ENCODE results near the gene HACD4. TPM values are rescaled to one million over a fixed set of nuclear protein-coding genes. Genes with fewer than 3 reads are reported as not detected.

The HACD4 gene, protein sequence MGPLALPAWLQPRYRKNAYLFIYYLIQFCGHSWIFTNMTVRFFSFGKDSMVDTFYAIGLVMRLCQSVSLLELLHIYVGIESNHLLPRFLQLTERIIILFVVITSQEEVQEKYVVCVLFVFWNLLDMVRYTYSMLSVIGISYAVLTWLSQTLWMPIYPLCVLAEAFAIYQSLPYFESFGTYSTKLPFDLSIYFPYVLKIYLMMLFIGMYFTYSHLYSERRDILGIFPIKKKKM
- 1 to 10 TPM; 1.6 to 2.1 TPM for total RNA-seq
- long read RNA-seq, donor 1, partial matches to known transcripts, result 0 of 1 reads
- long read RNA-seq, donor 1, other reads (novel, unspliced or antisense), result 1 of 1 reads
- long read RNA-seq, donor 2, result 0 reads

DNA sequence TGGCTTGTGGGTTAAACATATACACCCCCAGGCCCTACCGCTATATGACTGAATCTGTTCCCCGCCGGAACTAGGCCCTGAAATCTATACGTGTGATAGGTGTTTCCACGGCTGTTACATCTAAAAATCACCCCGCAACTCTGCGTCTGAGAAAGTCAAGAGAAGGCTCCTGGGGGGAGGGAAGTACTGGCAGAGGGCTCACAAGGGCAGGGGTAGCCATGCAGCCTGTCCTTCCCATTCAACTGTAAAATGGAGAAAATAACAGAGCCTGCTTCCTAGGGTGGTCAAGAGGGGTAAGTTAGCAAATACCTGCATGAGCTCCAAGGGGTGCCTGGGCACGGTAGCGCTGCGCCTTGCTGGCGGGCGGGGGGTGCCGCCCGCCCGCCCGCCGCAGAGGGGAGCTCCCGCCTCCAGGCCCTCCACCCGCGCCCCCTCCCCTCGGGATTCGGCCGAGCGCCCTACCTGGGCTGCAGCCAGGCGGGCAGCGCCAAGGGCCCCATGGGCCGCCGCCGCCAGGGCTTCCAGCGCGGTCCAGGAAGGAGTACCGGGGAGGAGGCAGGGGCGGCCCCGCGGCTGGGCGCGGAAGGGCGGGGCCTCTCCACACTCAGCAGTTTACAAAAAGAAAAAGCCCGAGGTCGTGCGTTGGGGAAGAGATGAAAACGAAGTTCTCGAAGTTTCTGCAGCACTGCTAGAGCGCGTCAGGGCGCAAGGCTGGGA is at the start of gene HACD4:
Gene HACD4, minus strand, starts transcription at position 550 of the 717 bp plus-strand sequence. Its CDS starts 50 bp downstream, at position 500.
- DNase-seq (ENCODE audit: low spot score), result peak; percentile 87
- intact Hi-C loops (cut with DNase I), result loop anchor here in 1 of 2 donors (10.0 kb wide), 1 partner anchor 1396 kb away; no protein-coding TSS in a partner anchor

DNA sequence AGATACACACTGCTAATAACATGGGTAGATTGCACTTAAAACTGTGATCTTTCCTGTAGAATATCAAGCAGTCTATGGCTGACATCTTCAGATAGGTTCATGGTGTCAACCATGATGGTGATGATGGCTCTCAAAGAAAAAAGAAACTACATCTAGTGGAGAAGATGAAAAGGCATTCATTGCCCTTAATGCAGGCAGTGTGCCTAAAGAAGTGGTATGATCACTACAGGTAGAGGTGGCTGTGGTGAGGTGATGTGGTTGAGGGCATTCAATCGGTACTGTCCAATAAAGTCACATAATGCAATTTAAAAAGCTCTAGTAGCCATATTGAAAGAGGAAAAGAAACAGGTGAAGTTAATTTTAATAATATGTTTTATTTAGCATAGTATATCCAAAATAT is 49.4 kb upstream of the HACD4 start:
- intact Hi-C loops (cut with DNase I), result no loop called here
- no peak for DNase-seq (ENCODE audit: low spot score)

DNA sequence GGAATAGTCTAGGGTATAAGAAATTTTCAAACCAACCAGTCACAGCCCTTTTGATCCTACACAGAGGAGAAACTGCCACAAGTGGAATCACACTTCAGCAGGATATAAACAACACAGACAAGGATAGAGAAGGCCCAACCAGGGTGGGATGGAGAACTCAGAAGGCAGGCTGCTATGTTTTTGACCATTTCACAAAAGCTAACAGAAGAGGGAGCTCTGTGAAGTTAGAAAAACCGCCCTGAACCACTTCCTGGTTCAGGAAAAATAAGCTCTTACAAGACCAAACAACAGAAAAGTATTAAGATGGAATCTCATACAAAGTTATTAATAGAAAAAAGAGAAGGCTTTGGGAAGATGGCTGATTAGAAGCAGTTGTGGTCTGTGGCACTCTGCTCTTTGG is 47.3 kb upstream of the HACD4 start:
- no peak for DNase-seq (ENCODE audit: low spot score)
- intact Hi-C loops (cut with DNase I), result no loop called here

- intact Hi-C loops (cut with DNase I), result no loop called here
- DNase-seq (ENCODE audit: low spot score), result no peak
Measured at GRCh38 chr9:21077781-21078180, 46.3 kb upstream of the HACD4 start, which contains the start of gene IFNB1. TSS of gene IFNB1 (minus strand) at chr9:21077942. CDS start at chr9:21077869, 73 bp downstream.

DNA sequence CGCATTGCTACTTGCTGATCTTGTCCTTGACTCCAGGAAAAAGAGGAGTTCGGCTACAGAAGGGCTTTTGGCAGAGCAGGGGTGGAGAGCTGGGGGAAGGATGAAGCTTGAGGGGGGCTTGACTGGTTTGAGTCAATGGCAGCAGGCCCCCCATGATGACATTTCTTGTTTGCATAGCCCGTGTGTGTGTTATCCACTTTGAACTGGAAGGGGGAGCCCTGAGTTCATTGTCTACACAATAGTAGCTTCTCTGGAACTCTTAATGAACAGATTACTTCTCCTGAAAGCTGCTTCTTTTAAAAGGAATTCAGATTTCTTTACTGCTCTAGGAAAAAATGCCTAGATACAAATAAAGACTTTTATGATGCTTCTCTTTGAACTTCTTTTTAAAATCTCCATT is 44.0 kb upstream of the HACD4 start:
- intact Hi-C loops (cut with DNase I), result no loop called here
- DNase-seq (ENCODE audit: low spot score), result no peak

GRCh38 chr9:21070906-21071305 is 39.5 kb upstream of the HACD4 start:
- DNase-seq (ENCODE audit: low spot score), result no peak
- intact Hi-C loops (cut with DNase I), result no loop called here

- intact Hi-C loops (cut with DNase I), result no loop called here
- peak; percentile 70 for DNase-seq (ENCODE audit: low spot score)
Measured at GRCh38 chr9:21070171-21070571, 38.7 kb upstream of the HACD4 start.

GRCh38 chr9:21060919-21061561 is 29.6 kb upstream of the HACD4 start:
- no peak for DNase-seq (ENCODE audit: low spot score)
- intact Hi-C loops (cut with DNase I), result no loop called here

DNA sequence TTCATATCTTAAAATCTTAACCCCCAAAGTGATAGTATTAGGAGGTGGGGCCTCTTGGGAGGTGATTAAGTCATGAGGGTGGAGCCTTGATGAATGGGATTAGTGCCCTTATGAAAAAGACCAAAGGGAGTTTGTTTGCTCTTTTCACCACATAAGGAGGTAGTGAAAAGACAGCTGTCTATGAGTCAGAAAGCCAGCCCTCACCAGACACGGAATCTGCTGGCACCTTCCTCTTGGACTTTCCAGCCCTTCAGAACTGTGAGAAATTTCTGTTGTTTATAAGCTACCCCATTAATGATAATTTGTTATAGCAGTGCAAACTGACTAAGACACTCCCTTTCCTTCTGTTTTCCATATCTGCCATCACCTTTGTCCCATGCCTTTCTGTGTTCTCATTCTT is 25.5 kb upstream of the HACD4 start:
- intact Hi-C loops (cut with DNase I), result no loop called here

DNA sequence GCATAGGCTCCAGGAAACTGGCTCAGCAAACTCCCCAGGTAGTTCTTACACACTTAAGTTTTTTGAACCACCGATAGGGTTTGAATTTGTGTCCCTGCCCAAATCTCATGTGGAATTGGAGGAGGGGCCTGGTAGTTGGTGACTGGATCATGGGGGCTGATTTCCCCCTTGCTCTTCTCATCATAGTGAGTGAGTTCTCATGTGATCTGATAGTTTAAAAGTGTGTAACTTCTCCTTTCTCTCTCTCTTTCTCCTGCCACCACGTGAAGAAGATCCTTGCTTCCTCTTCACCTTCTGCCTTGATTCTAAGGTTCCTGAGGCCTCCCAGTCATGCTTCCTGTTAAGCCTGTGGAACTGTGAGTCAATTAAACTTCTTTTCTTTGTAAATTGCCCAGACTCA is 22.4 kb upstream of the HACD4 start:
- DNase-seq (ENCODE audit: low spot score), result no peak
- intact Hi-C loops (cut with DNase I), result no loop called here

More for the DNA sequence above, 25.5 kb upstream of the HACD4 start:
- DNase-seq (ENCODE audit: low spot score), result no peak

DNA sequence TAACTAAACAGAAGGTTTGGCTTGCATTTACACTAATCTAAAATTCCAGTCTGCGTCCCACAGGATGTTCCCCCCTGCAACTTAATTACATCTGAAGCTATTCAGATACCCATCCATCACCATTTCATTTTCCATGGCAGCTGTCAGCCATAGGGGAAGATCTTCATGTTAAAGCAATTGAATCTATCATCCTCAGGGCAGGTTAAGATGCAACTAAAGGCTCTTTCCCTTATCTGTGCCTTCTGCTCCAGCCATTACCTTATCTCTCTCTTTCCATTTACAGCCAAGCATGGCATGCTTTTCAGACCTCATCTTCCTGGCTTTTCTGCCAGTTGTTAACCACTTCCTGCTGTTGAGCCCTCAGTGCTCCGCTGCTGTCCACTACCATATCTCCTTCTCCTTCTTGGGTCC is 15.8 kb upstream of the HACD4 start:
- no peak for DNase-seq (ENCODE audit: low spot score)
- intact Hi-C loops (cut with DNase I), result no loop called here

GRCh38 chr9:21043841-21044240 is 12.4 kb upstream of the HACD4 start:
- intact Hi-C loops (cut with DNase I), result no loop called here

DNA sequence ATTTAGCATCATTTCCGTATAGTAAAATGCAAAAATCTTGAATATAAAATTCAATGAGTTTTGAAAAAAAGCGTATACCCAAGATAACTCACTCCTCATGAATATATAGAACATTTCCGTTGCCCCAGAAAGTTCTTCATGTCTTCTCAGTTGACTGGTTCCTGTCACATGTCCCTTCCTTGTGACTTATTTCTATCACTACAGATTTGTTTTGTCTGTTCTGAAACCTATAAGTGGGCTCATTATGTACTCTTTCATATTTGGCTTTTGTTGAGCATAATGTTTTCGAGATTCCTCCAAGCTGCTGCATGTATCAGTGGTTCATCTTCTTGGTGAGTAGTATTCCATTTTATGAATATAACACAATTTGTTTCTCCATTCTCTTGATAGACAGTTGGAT is 11.0 kb upstream of the HACD4 start:
- no peak for DNase-seq (ENCODE audit: low spot score)
- intact Hi-C loops (cut with DNase I), result no loop called here

More at GRCh38 chr9:21043841-21044240, 12.4 kb upstream of the HACD4 start:
- DNase-seq (ENCODE audit: low spot score), result no peak

GRCh38 chr9:21039302-21039701 is 7.9 kb upstream of the HACD4 start:
- intact Hi-C loops (cut with DNase I), result loop anchor here in 1 of 2 donors (10.0 kb wide), 1 partner anchor 1405 kb away; no protein-coding TSS in a partner anchor
- no peak for DNase-seq (ENCODE audit: low spot score)

DNA sequence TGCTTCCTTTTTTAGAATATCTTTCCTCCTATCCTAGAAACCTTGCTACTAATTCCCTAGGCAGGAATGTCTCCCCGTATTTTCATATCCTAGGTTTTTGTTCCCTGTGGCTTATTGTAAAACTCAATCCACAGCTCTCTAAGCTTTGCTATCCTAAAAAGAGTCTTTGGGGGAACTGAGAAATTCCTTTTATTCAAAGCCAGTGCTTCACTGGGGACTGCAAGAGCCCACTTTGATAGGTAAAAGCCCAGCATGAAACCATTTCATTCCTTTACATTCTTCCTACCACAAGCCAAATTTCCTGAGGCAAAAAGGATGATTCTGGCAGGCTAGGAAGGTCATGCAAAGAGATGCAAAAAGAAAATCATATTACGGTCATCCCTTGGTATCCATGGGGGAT is 5.8 kb upstream of the HACD4 start:
- no peak for DNase-seq (ENCODE audit: low spot score)
- intact Hi-C loops (cut with DNase I), result loop anchor here in 1 of 2 donors (1.0 to 10.0 kb wide), 2 partner anchors 29 to 1402 kb away; no protein-coding TSS in a partner anchor

DNA sequence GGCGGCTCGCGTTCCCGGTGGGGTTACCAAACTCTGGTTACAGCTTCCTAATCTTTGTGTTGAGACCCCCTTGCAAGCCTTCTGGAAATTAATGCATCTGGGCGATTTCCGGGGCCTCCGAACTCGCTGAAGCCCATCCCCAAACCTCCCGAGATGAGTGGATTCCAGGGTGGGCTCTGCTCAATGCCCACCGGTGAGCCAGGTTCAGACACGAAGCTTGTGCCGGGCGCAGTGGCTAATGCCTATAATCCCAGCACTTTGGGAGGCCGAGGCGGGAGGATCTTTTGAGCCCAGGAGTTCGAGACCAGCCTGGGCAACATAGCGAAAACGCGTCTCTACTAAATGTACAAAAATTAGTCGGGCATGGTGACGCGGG is 356 bp upstream of the HACD4 start:
- peak; percentile 79 for DNase-seq (ENCODE audit: low spot score)
- intact Hi-C loops (cut with DNase I), result loop anchor here in 1 of 2 donors (10.0 kb wide), 1 partner anchor 1397 kb away; no protein-coding TSS in a partner anchor

DNA sequence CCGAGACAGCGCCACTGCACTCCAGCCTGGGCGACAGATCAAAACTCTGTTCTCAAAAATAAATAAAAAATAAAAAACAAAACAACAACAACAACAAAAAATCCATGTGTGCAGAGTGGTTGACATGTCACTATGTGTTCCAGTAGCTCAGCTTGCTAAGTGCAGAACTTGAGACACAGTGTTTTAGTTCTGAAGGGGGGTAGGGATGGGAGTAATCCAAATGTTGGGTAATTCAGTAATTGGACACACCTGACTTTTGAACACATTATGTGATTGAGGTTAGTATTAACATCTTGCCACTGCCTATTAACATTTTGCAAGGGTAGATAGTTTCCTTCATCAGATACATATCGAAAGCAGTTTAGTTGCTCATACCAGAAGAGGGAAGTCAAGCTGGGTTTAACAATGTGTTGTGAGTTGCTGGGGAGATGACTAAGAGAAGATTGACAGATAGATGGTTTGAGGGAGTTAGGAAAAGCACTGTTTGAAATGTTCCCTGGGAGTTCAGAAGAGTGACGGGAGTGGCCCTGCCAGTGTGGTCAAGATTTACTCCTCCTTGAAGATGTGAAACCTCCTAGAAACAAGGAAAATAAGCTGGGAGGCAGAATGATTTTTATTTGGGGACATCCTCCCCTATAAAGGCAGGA is 928 bp downstream of the HACD4 start:
- DNase-seq (ENCODE audit: low spot score), result no peak
- intact Hi-C loops (cut with DNase I), result loop anchor here in 1 of 2 donors (10.0 kb wide), 1 partner anchor 1396 kb away; no protein-coding TSS in a partner anchor

- intact Hi-C loops (cut with DNase I), result loop anchor here in 1 of 2 donors (10.0 kb wide), 1 partner anchor 1395 kb away; no protein-coding TSS in a partner anchor
- DNase-seq (ENCODE audit: low spot score), result no peak
Measured at GRCh38 chr9:21029661-21030060, 1.8 kb downstream of the HACD4 start.

DNA sequence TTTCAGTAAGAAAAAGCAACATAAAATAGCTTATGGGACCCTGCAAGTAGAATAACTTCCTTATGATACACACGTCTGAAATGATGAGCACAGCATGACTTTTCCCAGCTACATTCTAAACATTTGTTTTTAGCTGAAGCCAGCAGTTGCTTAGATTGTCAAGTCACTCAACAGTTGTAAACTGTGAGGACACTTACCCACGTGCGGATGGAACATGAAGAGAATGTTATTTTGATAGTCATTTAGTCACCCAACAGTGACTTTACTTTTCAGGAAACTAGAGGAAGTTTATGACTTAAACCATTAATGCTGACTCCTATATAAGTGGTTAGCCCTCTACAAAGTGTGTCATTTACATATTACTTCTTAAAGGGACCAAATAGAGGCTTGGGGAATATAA is 3.0 kb downstream of the HACD4 start:
- DNase-seq (ENCODE audit: low spot score), result no peak
- intact Hi-C loops (cut with DNase I), result no loop called here
